ENCODE measurements around the gene BECN2.

Gene BECN2, protein sequence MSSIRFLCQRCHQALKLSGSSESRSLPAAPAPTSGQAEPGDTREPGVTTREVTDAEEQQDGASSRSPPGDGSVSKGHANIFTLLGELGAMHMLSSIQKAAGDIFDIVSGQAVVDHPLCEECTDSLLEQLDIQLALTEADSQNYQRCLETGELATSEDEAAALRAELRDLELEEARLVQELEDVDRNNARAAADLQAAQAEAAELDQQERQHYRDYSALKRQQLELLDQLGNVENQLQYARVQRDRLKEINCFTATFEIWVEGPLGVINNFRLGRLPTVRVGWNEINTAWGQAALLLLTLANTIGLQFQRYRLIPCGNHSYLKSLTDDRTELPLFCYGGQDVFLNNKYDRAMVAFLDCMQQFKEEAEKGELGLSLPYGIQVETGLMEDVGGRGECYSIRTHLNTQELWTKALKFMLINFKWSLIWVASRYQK

DNA sequence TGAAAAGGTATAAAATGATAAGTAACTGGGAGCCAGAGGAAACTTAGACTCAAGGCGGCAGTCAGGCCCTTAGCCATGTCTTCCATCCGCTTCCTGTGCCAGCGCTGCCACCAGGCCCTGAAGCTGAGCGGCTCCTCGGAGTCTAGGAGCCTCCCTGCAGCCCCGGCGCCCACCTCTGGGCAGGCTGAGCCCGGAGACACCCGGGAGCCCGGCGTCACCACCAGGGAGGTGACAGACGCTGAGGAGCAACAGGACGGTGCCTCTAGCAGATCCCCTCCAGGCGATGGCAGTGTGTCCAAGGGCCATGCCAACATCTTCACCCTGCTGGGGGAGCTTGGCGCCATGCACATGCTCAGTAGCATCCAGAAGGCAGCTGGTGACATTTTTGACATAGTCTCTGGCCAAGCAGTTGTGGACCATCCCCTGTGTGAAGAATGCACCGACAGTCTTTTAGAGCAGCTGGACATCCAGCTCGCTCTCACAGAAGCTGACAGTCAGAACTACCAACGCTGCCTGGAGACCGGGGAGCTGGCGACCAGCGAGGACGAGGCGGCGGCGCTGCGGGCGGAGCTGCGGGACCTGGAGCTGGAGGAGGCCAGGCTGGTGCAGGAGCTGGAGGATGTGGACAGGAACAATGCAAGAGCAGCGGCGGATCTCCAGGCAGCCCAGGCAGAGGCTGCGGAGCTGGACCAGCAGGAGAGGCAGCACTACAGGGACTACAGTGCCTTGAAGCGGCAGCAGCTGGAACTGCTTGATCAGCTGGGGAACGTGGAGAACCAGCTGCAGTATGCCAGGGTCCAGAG, at the start of gene BECN2:
TSS of gene BECN2 (plus strand) at position 76 of the 803 bp plus-strand sequence. CDS start at position 76, 0 bp downstream.
- no peak for DNase-seq

DNA sequence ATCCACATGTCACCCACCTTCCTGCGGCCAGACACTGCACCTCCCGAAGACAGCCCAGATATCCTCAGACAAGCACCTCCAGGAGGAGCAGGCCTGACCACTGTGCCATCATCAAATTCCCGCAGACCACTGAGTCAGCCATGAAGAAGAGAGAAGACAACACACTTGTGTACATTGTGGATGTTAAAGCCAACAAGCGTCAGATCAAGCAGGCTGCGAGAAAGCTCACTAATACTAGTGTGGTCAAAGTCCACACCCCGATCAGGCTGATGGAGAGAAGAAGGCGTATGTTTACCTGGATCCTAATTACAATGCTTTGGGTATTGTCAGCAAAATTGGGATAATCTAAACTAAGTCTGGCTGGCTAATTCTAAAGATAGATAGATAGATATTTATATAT, 41.4 kb upstream of the BECN2 start:
- no peak for DNase-seq

DNA sequence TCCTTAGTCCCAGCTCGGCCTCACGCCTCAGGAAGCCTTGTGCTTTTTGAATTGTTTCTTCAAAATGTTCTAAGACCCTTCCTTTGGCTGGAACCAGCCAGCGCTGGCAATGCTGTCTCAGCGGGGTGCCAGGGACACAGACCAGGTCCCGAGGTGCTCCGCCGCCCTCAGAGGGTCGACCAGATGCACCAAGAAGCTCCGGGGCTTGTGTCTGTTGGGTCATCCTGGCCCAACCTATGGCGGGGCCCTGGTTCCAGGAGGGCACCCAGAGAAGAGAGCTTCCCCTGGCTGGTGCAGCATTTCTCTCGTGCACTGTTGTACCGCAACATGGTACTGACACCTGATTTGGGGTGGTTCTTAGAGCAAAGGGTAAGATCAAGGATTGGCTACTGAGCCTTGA, 40.1 kb upstream of the BECN2 start:
- DNase-seq: no peak

DNA sequence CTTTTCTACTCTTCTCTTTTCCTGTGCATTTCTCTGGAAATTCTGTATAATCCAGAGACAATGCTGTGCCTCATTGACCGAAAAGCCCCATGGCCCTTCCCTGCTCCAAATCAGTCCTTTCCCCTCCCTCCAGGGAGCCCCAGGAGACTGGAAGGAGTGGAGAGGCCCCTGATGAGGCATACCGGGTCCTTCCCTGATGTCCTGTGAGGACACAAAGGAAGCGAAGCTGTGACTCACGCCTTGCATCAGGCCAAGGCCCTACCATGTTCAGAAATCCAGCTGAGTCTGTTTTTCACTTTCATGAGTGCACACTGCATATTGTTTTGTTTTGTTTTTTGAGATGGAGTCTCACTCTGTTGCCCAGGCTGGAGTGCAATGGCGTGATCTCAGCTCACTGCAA, 38.7 kb upstream of the BECN2 start:
- no peak for DNase-seq

DNA sequence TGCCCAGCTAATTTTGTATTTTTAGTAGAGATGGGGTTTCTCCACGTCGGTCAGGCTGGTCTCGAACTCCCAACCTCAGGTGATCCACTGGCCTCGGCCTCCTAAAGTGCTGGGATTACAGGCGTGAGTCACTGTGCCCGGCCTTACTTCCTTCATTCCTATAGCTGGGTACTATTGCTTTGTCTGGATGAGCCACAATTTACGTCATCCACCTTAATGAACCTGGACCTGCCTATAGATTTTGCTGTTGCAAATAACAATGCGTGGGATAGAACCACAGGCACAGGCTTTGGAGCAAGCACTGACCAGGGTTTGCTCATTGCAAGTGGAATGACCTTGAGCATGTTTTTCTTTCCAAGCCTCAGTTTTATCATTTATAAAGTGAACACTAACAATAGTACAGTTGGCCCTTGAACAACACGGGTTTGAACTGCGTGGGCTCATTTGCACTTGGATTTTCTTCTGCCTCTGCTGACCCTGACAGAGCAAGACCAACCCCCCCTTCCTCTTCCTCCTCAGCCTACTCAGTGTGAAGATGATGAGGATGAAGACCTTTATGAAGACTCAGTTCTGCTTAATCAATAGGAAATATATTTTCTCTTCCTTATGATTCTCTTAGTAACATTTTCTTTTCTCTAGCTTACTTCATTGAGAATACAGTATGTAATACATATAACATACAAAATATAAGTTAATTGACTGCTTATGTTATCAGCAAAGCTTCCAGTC, 33.3 kb upstream of the BECN2 start:
- no peak for DNase-seq

DNA sequence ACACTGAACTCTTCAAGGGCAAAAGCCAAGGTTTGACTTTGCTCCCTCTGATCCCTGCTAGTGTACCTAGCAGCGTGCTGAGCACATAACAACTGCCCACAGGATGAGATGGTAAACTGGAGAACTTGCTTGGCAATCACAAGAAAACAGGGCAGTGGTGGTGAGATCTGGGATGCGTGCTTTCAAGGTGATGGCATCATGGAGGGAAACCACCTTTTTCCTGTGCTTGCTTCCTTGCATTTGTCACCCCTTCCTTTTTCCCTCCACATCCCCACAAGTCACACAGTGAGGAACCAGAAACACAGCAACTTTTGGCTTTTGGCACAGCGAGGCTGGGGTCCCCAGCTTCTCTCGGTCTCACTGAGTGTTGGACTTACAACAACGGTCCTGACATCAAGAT, 31.4 kb upstream of the BECN2 start:
- no peak for DNase-seq

DNA sequence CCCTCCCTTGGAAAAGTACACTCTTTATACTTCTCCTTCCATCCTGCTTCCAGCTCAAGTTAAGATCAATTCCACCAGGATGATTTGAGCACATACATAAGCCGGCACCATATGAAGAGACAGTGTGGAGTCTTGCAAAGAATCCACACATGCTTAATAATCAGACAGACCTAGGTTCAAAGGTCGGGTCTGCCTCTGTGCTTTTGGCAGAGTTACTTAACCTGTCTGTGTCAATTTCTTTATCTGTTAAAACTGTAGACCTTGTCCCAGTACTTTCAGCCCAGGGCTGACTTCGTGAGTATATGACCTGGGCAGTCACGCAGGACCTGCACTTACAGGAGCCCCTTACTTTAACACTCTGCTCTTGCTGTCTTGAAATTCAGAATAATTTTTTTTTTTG, 30.2 kb upstream of the BECN2 start:
- no peak for DNase-seq

DNA sequence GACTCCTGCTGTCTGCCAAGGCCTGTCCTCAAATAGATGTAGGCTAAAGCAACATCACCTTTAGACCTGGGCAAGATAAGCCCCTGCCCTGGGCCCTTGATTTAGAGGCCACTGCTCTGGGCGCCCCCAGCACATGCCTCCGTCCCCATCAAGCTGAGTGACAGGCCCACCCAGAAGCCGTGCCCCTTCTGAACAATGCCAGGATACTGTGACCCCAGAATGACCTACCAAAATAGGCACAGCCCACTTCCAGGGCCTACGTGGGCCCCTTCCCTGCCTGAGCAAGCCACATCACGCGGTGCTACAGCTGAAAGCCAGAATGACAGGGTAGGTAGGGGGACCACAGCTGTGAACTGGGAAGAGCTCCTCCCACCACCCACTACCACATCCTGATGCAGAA, 24.7 kb upstream of the BECN2 start:
- no peak for DNase-seq

DNA sequence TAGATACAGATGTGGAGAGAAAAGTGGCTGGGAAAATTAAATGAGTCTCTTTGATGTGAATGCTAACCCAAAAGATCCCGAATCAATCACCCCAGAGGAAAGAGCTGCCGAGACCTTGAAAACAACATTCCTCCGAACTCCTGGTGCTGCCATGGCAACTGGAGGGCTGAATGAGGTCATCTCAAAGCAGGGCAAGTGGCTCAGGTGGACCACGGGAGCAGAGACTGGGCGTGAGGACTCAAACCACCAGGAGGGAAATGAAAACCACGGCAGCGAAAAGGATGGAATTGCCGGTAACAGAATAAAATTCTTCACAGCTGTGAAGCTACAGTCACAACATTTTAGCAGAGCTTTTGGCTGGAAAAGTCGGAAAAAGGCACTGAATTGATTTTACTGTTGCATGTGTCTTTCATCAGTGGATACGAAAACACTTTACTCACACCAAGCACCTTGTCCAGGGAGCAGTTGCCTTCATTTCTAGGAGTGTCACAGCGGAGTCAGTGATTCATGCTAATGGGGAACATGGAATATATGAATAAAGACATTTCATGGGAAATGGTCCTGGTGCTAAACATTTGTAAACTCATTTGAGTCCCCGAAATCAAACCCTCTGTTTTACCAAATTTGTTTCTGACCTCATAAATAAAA, 23.2 kb upstream of the BECN2 start:
- DNase-seq: no peak

DNA sequence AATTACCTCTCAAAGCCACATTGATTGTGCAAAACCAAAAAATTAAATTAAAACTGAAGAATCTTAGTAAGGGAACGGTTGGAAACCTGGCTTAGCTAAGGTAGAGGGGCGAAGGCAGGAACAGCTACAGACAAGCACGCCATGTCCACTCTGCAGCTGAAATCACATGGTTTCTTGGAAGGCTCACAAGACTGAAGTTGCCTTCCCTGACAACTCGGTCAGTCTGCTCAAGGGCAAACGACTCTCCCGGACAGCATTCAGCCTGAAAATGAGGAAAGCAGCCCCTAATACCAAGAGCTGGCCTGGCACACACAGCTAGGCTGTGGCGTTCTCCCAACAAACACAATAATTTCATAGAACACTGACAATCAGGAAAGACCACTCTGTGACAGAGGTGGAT, 22.7 kb upstream of the BECN2 start:
- no peak for DNase-seq

DNA sequence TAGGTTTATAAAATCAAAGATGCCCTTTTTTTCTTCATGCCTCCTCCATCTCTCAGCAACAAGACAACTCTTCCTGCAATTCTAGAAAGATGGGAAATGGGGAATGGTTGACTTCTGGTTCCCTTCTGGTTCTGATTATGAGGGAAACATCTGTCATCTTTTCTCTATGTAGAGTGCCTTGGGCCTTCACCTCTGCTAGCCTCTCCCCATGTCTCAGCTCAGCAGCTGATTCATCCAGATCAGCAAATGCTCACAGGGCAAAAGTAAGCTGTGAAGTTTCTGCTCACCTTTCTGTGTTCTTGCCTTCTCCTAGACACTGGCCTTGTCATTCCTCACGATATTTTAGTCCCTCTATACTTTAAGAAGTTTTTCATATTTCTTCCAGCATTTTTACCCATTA, 17.8 kb upstream of the BECN2 start:
- no peak for DNase-seq

DNA sequence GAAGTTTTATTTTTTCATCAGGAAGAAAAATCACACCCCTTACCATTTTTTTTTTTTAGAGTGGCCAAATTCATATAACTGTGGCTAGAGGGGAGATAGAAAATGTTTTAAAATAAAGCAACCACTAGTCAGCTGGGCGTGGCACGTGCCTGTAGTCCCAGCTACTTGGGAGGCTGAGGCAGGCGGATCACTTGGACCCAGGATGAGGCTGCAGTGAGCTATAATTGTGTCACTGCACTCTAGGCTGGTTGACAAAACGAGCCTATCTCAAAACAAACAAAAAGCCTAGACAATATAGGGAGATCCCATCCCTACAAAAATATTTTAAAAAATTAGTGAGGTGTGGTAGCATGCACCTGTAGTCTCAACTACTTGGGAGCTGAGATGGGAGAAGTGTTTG, 14.8 kb upstream of the BECN2 start:
- DNase-seq: no peak

DNA sequence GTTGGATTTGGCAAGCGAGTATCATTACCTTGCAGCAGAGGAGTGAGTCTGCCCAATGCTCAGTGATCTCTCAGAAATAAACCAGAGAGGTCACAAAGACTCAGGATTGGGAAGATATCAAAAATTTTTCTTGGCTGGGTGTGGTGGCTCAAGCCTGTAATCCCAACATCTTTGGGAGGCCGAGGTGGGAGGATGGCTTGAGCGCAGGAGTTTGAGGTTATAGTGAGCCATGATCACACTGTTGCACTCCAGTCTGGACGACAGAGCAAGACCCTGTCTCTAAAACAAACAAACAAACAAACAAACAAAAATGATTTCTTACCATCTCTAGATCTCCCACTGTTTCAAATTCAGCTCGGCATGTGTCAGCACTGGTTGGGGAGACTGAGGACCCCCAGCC, 13.3 kb upstream of the BECN2 start:
- no peak for DNase-seq

DNA sequence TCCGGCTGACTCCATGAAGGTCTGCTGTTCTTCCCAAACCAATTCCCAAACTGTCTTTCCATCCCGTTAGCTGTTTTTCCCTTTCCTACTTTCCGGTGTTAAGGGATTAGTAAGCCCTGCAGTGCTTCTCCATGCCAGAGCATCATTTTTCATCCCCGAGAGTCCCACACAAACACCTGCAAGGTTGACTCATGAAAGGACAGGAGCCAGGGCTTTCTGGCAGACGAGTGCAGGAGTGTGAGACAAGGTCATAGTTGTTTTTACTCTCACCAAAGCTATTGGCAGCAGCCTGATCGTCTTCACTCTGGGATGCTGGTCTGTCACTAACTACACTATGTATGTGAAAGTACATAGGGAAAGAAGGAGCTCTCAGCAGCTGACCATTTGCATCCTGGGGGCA, 10.2 kb upstream of the BECN2 start:
- DNase-seq: no peak

DNA sequence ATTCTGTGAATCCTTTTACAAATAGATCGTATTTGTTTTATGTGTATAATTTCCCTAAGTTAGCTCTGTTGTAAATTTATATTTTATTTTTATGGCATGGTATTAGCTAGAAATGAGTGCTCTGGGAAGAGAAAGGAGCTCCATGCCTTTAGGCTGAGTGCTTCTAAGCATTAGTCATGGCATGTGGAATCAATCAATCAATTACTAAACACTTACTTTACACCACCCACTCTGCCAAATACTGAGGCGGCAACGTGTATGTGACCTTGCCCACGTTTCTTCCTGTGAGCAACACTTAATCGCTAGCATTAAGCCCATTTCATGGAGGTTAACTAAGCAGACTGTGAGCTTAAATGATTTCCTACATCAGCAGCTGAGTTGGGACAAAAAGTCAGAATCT, 7.2 kb upstream of the BECN2 start:
- no peak for DNase-seq

DNA sequence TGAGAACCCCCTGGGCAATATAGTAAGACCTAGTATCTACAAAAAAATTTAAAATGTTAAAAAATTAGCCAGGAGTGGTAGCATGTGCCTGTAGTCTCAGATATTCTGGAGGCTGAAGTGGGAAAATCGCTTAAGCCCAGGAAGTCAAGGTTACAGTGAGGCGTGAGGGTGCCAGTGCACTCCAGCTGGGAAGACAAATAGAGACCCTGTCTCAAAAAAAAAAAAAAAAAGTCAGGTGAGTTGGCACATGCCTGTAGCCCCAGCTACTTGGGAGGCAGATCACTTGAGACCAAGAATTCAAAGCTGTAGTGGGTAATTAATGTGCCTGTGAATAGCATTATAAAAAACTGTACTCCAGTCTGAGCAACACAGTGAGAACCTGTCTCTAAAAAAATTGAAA, 4.6 kb downstream of the BECN2 start:
- no peak for DNase-seq

DNA sequence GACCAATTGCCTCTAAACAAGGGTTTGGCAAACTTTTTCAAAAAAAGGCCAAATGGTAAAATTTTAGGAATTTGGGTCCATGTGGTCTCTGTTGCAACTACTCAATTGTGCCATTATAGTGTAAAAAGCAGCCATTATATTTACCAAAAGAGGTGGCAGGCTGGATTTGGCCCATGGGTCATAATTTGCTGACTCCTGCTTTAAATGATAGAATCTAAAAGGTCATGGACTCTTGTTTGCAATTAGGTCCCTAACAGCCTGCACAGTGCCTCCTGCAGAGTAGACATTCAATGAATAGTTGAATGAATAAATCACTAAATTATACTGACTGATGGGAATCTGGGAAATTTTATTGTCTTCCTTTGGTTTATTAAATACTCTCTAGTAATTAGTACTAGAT, 6.2 kb downstream of the BECN2 start:
- DNase-seq: no peak

DNA sequence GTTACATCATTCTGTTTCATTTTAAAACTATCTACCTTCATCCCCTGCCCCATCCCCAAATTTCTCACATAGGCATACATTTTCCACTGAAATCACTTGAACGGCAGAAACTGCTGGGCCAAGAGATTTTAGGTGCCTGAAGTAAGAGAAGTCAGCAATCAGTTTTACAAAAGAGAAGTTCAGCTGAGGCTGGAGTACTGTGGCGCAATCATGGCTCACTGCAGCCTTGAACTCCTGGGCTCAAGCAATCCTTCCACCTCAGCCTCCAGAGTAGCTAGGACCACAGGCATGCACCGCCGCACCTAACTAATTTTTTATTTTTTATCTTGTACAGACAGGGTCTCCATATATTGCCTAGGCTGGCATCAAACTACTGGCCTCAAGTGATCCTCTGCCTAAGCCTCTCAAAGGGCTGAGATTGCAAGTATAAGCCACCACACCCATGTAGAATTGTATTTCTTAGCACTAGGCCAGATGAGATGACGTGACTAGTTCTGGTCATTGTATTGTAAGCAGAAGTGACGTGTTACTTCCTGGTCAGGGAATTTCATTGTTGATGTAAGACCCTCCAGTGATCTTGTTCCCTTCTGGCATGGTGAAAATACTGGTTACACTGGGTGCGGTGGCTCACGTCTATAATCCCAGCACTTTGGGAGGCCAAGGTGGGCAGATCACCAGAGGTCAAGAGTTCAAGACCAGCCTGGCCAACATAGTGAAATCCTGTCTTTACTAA, 7.1 kb downstream of the BECN2 start:
- DNase-seq: no peak

DNA sequence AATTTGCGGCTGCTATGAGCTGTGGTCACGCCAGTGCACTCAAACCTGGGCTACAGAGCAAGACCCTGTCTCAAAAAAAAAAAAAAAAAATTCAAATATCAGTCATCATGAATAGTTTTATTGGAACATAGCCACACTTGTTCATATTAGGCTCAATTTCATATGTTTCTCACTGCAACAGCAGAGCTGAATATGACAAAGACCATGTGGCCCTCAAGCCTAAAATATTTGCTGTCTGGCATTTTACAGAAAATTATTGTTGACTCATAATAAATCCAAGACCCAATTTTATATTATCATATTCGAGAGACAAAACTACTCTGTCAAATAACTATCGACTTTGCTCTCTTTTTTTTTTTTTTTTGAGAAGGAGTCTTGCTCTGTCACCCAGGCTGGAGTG, 11.0 kb downstream of the BECN2 start:
- DNase-seq: no peak

DNA sequence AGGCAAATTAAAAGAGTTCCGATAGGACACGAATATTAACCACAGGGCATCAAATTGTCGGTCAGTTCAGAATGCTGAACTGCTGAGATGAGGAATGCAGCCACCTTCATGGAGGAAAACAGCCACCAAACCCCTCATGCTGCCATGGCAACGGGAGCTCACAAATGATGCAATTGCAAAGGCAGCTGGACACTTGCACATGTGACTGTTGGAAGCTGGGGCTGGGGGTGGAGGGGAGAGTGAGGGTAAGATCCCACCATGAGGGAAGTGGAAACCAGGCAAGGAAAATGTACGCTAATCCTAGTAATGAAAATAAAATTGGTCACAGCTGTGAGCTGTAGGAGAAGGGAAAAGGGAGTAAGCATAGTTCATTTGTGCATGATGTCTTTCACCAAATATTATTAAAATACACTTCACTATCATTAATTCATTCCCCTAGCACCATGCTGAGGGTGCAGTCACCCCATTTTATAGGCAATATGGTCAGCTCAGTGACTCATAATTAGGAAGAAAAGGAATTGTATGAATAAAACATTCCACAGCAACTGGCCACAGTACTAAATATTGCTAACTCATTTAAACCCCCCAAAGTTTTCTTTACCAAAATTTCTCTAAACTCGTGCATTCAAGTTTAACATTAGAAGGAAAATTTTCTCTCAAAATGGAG, 15.3 kb downstream of the BECN2 start:
- DNase-seq: no peak

DNA sequence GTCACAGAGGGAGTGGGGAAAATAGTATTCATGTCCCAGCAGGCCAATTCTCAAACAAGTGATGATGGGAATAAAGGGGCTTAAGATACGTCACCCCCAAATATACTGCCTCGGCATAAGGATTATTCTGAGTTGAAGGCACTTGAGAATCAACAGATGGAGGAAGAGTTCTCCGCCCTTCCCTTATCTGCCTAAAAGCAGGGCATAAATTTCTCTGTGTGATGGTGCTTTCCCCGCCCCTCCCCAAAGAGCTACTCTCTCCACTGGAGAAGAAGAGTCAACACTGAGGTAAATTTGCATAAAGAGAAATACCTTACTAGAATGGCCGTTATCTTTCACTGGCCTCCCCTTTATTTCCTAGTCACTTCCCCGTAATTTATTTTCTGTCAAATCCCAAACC, 18.7 kb downstream of the BECN2 start:
- no peak for DNase-seq

DNA sequence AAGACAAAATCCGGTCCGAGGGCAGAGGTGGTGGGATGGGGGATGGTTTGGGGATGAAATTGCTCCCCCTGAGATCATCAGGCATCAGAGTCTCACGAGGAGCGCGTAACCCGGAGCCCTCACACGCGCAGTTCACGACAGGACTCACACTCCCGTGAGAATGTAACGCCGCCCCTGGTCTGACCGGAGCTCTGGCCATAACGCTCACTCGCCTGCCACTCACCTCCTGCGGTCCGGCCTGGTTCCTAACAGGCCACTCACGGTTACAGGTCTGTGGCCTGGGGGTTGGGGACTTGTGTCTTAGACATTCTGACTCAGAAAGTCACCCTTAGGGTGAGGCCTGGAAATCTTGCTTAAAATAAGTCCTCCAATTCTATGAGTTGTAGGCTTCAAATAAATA, 21.5 kb downstream of the BECN2 start:
- DNase-seq: no peak

Measured in CD4-positive, alpha-beta T cell treated with Interleukin-12 subunit alpha and Interleukin-12 subunit beta, for 1 hour (primary cell).